ENCODE measurements around the gene SHC2.

- TF ChIP-seq POLR2A (IDR thresholded peaks at IDR 0.05) (no peak), CTCF (IDR thresholded peaks at IDR 0.05) (no peak)
Measured at GRCh38 chr19:468587-469256, 7.9 kb upstream of the SHC2 start.

All from body of pancreas (tissue), 4 donors.